Measurements from ENCODE around the gene ANKRD33B.

Gene ANKRD33B

DNA sequence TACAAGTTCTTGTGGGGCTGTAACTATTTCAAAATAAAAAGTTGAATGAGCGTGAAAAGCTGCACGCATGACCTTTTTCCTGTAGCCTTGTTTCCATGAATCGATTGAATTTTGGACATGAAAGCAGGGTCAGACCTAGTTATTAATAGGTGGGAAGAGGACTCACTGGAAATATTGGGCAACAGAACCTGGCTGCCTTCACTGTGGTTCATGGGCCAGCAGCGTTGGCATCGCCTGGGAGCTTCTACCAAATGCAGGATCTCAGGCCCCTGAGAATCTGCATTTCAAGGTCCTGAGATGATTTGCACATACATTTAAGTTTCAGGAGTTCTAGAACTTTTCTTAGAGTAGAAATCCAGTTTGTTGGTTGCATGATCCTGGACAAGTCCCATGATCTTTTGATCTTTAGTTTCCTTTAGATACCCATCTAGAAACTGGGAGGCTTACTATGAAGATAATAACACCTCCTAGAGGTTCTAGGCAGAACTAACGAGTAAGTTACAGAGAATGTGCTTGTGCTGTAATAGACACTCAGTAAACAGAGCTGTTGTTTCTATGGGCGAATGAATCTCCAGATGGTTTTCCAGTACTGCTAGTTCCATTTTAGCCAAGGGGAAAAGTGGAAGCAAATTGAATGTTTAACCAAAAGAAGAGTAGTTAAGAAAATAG lies 12.4 kb downstream of the ANKRD33B start:
- 94% methylated on average over 7 of the region's 7 CpGs for WGBS
- Histone ChIP-seq H3K4me2 (ENCODE audit: low read length, poor library complexity, severe bottlenecking) (no peak overlapping the region), H3K79me1 (replicated peaks; ENCODE audit: low read length, poor library complexity, severe bottlenecking) (peaks cover 44% of the 10 kb centered on the region), H3K4me1 (ENCODE audit: control insufficient read depth, insufficient read depth, low read depth, low read length) (peaks cover 9% of the 10 kb centered on the region), H3K36me3 (ENCODE audit: control insufficient read depth in 1 of 2, insufficient read depth in 2 of 2, low read depth in 1 of 2, low read length in 2 of 2) (peaks cover 0 to 10% of the 10 kb centered on the region in 2 experiments), H3K14ac (ENCODE audit: low read length in 2 of 2) (no peak overlapping the region), H3K18ac (ENCODE audit: low read depth in 1 of 2, low read length in 2 of 2) (no peak overlapping the region), H2BK5ac (ENCODE audit: low read depth, low read length, poor library complexity, severe bottlenecking) (no peak overlapping the region), H2BK120ac (ENCODE audit: low read depth, low read length) (no peak overlapping the region), H3K23ac (ENCODE audit: low read length in 2 of 2) (no peak overlapping the region), H3K9ac (ENCODE audit: low read length) (no peak overlapping the region), H3K4me3 (ENCODE audit: insufficient read depth in 1 of 2, low read depth in 1 of 2, low read length in 2 of 2) (no peak overlapping the region), H3K27me3 (ENCODE audit: control insufficient read depth in 1 of 2, insufficient read depth in 1 of 2, low read length in 2 of 2) (no peaks in the 10 kb centered on the region), H2BK15ac (ENCODE audit: low read depth, poor library complexity, severe bottlenecking) (no peak overlapping the region), H3K4ac (ENCODE audit: low read depth in 1 of 2, low read length in 2 of 2) (no peak overlapping the region), H4K8ac (ENCODE audit: low read length) (no peak overlapping the region), H2BK12ac (ENCODE audit: low read length in 2 of 2) (no peak overlapping the region), H4K91ac (ENCODE audit: low read length) (no peak overlapping the region), H3K9me3 (ENCODE audit: control insufficient read depth, low read length) (no peaks in the 10 kb centered on the region), H2AFZ (ENCODE audit: low read depth, low read length) (no peak overlapping the region), H2AK5ac (ENCODE audit: low read length, severe bottlenecking) (no peak overlapping the region), H3K27ac (ENCODE audit: low read length, poor library complexity, severe bottlenecking) (no peak overlapping the region)
- no peak for DNase-seq

DNA sequence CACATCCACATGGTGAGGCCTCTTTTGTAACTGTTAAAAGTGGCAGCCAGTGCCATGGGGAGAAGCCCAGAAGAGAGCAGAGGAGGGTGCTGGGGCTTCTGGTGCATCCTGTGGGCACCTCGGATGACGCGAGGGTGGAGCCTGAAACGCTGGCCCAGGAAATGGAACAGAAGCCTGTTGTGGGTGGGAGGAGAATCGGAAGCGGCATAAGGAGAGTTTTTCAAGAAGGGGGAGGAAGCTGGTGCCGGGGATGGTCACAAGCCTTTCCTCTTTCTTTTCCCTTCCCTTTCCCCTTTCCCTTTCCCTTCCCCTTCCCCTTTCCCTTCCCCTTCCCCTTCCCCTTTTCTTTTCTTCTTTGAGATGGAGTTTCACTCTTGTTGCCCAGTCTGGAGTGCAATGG lies 12.9 kb downstream of the ANKRD33B start:
- no peak for DNase-seq
- H3K27me3 ChIP-seq (ENCODE audit: control insufficient read depth in 1 of 2, insufficient read depth in 1 of 2, low read length in 2 of 2): no peaks in the 10 kb centered on the region
- no peak overlapping the region for H4K91ac ChIP-seq (ENCODE audit: low read length)
- no peak overlapping the region for H2AFZ ChIP-seq (ENCODE audit: low read depth, low read length)
- peaks cover 0 to 10% of the 10 kb centered on the region in 2 experiments for H3K36me3 ChIP-seq (ENCODE audit: control insufficient read depth in 1 of 2, insufficient read depth in 2 of 2, low read depth in 1 of 2, low read length in 2 of 2)
- H3K4me1 ChIP-seq (ENCODE audit: control insufficient read depth, insufficient read depth, low read depth, low read length): peaks cover 9% of the 10 kb centered on the region
- H3K4me2 ChIP-seq (ENCODE audit: low read length, poor library complexity, severe bottlenecking): no peak overlapping the region
- no peak overlapping the region for H3K14ac ChIP-seq (ENCODE audit: low read length in 2 of 2)
- H3K4me3 ChIP-seq (ENCODE audit: insufficient read depth in 1 of 2, low read depth in 1 of 2, low read length in 2 of 2): no peak overlapping the region
- H2BK120ac ChIP-seq (ENCODE audit: low read depth, low read length): no peak overlapping the region
- no peak overlapping the region for H2BK12ac ChIP-seq (ENCODE audit: low read length in 2 of 2)
- H3K9me3 ChIP-seq (ENCODE audit: control insufficient read depth, low read length): no peaks in the 10 kb centered on the region
- no peak overlapping the region for H3K18ac ChIP-seq (ENCODE audit: low read depth in 1 of 2, low read length in 2 of 2)
- H3K79me1 ChIP-seq (replicated peaks; ENCODE audit: low read length, poor library complexity, severe bottlenecking): peaks cover 45% of the 10 kb centered on the region
- H2BK5ac ChIP-seq (ENCODE audit: low read depth, low read length, poor library complexity, severe bottlenecking): no peak overlapping the region
- H4K8ac ChIP-seq (ENCODE audit: low read length): no peak overlapping the region
- no peak overlapping the region for H3K9ac ChIP-seq (ENCODE audit: low read length)
- H3K4ac ChIP-seq (ENCODE audit: low read depth in 1 of 2, low read length in 2 of 2): no peak overlapping the region
- WGBS: 92% methylated on average over 3 of the region's 7 CpGs
- H3K27ac ChIP-seq (ENCODE audit: low read length, poor library complexity, severe bottlenecking): no peak overlapping the region
- no peak overlapping the region for H3K23ac ChIP-seq (ENCODE audit: low read length in 2 of 2)
- H2BK15ac ChIP-seq (ENCODE audit: low read depth, poor library complexity, severe bottlenecking): no peak overlapping the region
- no peak overlapping the region for H2AK5ac ChIP-seq (ENCODE audit: low read length, severe bottlenecking)

DNA sequence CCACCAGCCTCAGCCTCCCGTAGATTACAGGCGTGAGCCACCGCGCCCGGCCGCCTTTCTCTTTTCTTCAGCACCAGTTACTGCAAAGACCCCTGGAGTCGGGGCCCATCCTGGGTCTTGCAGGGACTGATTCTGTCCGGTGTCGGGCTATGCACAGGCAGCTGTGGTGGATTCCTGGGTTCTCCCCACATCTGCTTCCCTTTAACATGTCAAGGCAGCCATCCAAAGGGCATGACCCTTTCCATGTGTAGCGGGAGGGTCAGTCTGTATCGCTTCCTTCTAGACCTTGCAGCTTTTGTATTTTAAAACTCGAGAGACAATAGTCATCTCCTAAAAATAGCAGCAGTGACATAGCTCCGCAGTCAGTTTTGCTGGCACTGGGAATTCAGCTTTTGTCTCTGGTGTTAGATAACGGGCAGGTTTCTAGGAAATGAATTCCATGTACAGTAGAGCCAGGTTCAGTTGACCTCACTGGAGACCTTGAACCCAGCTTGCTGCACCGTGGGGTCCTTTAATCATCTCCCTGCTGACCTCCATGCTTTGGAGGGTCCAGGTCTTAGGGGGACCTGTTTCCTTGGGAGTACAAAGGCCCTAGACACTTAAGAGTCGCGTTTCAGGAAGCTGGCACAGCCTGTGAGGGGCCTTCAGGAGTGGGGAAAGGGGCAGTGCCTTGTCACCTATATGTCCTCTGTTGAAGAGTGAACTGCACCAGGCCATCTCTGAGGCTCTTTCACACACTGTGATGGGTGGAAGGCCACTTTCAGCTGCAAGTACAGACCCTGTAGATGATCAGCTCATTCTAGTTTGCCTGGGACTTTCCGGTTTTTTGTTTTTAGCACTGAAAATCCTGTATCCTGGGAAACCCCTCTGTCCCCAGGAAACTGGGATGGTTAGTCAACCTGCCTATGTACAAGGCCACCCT lies 13.8 kb downstream of the ANKRD33B start:
- no peak overlapping the region for H2BK5ac ChIP-seq (ENCODE audit: low read depth, low read length, poor library complexity, severe bottlenecking)
- H3K4me3 ChIP-seq (ENCODE audit: insufficient read depth in 1 of 2, low read depth in 1 of 2, low read length in 2 of 2): no peak overlapping the region
- H3K18ac ChIP-seq (ENCODE audit: low read depth in 1 of 2, low read length in 2 of 2): no peak overlapping the region
- H2AK5ac ChIP-seq (ENCODE audit: low read length, severe bottlenecking): no peak overlapping the region
- H3K27me3 ChIP-seq (ENCODE audit: control insufficient read depth in 1 of 2, insufficient read depth in 1 of 2, low read length in 2 of 2): no peaks in the 10 kb centered on the region
- peaks cover 45% of the 10 kb centered on the region for H3K79me1 ChIP-seq (replicated peaks; ENCODE audit: low read length, poor library complexity, severe bottlenecking)
- peaks cover 0 to 6% of the 10 kb centered on the region in 2 experiments for H3K36me3 ChIP-seq (ENCODE audit: control insufficient read depth in 1 of 2, insufficient read depth in 2 of 2, low read depth in 1 of 2, low read length in 2 of 2)
- no peak overlapping the region for H3K9ac ChIP-seq (ENCODE audit: low read length)
- H3K9me3 ChIP-seq (ENCODE audit: control insufficient read depth, low read length): no peaks in the 10 kb centered on the region
- no peak overlapping the region for H3K4me2 ChIP-seq (ENCODE audit: low read length, poor library complexity, severe bottlenecking)
- H3K4ac ChIP-seq (ENCODE audit: low read depth in 1 of 2, low read length in 2 of 2): no peak overlapping the region
- H2BK120ac ChIP-seq (ENCODE audit: low read depth, low read length): no peak overlapping the region
- H2BK15ac ChIP-seq (ENCODE audit: low read depth, poor library complexity, severe bottlenecking): no peak overlapping the region
- H3K4me1 ChIP-seq (ENCODE audit: control insufficient read depth, insufficient read depth, low read depth, low read length): peaks cover 10% of the 10 kb centered on the region
- H4K91ac ChIP-seq (ENCODE audit: low read length): no peak overlapping the region
- H3K27ac ChIP-seq (ENCODE audit: low read length, poor library complexity, severe bottlenecking): no peak overlapping the region
- no peak overlapping the region for H3K23ac ChIP-seq (ENCODE audit: low read length in 2 of 2)
- WGBS: 72% methylated on average over 18 of the region's 18 CpGs
- peak overlapping the region in 1 of 2 experiments; percentile 62 for H2BK12ac ChIP-seq (ENCODE audit: low read length in 2 of 2)
- H4K8ac ChIP-seq (ENCODE audit: low read length): peak overlapping the region; percentile 38
- no peak for DNase-seq
- no peak overlapping the region for H3K14ac ChIP-seq (ENCODE audit: low read length in 2 of 2)
- no peak overlapping the region for H2AFZ ChIP-seq (ENCODE audit: low read depth, low read length)

DNA sequence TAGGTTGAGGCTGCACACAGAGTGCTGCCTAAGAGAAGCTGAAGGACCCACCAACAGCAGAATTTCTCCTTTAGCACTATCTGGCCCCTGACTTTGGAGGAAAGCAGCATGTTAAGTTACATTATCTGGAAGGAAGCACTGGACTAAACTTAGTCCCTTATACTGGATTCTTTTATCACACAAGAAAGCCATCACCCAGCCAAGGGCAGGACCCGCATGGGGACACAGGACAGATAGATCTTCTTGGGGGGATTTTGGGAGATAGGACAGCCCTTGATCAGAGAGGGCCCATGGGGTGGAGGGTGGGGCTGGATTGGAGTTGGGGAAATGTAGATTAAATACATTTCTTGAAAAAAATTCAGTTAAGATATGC lies 14.4 kb downstream of the ANKRD33B start:
- Histone ChIP-seq H3K79me1 (replicated peaks; ENCODE audit: low read length, poor library complexity, severe bottlenecking) (peaks cover 45% of the 10 kb centered on the region), H2BK15ac (ENCODE audit: low read depth, poor library complexity, severe bottlenecking) (no peak overlapping the region), H3K18ac (ENCODE audit: low read depth in 1 of 2, low read length in 2 of 2) (no peak overlapping the region), H2AFZ (ENCODE audit: low read depth, low read length) (no peak overlapping the region), H3K4me2 (ENCODE audit: low read length, poor library complexity, severe bottlenecking) (no peak overlapping the region), H3K4me3 (ENCODE audit: insufficient read depth in 1 of 2, low read depth in 1 of 2, low read length in 2 of 2) (no peak overlapping the region), H2AK5ac (ENCODE audit: low read length, severe bottlenecking) (no peak overlapping the region), H3K9ac (ENCODE audit: low read length) (no peak overlapping the region), H2BK5ac (ENCODE audit: low read depth, low read length, poor library complexity, severe bottlenecking) (no peak overlapping the region), H3K4ac (ENCODE audit: low read depth in 1 of 2, low read length in 2 of 2) (no peak overlapping the region), H3K27ac (ENCODE audit: low read length, poor library complexity, severe bottlenecking) (no peak overlapping the region), H4K8ac (ENCODE audit: low read length) (no peak overlapping the region), H3K9me3 (ENCODE audit: control insufficient read depth, low read length) (no peaks in the 10 kb centered on the region), H3K4me1 (ENCODE audit: control insufficient read depth, insufficient read depth, low read depth, low read length) (peaks cover 10% of the 10 kb centered on the region), H3K27me3 (ENCODE audit: control insufficient read depth in 1 of 2, insufficient read depth in 1 of 2, low read length in 2 of 2) (no peaks in the 10 kb centered on the region), H3K14ac (ENCODE audit: low read length in 2 of 2) (no peak overlapping the region), H3K36me3 (ENCODE audit: control insufficient read depth in 1 of 2, insufficient read depth in 2 of 2, low read depth in 1 of 2, low read length in 2 of 2) (peaks cover 0 to 10% of the 10 kb centered on the region in 2 experiments), H2BK12ac (ENCODE audit: low read length in 2 of 2) (no peak overlapping the region), H4K91ac (ENCODE audit: low read length) (no peak overlapping the region), H3K23ac (ENCODE audit: low read length in 2 of 2) (no peak overlapping the region), H2BK120ac (ENCODE audit: low read depth, low read length) (no peak overlapping the region)
- WGBS: 100% methylated on average over 1 of the region's 1 CpG
- no peak for DNase-seq
